Stimulated activated naive CD8-positive, alpha-beta T cell treated with anti-CD3 and anti-CD28 coated beads, Interleukin-15, Interleukin-2, amounts not matched to agents 100 ng/mL and 50 ng/mL, for 24 hours (primary cell): ENCODE data around the gene RABL2B.
A peak's percentile ranks its signal among the peaks of the same experiment; 100 is the strongest.
"Not testable (repeated sequence)": the region's sequence is repeated elsewhere in the genome, so short reads cannot be mapped to it uniquely, and the experiment has no call there.

Experiments
- H3K27ac Mint-ChIP-seq: one replicate; pipeline ENCODE4 v1.8.0; 2021; ENCODE audit warnings: mild to moderate bottlenecking, mixed read lengths
- H3K27me3 Mint-ChIP-seq: one replicate; pipeline ENCODE4 v1.8.0; 2021; ENCODE audit warnings: mixed read lengths
- H3K36me3 Mint-ChIP-seq: one replicate; pipeline ENCODE4 v1.8.0; 2021; ENCODE audit warnings: low read depth, mixed read lengths
- H3K4me1 Mint-ChIP-seq: one replicate; pipeline ENCODE4 v1.8.0; 2021; ENCODE audit warnings: low read depth, mixed read lengths
- H3K4me3 Mint-ChIP-seq: one replicate; pipeline ENCODE4 v1.8.0; 2021; ENCODE audit warnings: mild to moderate bottlenecking, mixed read lengths
- H3K9me3 Mint-ChIP-seq: one replicate; pipeline ENCODE4 v1.8.0; 2021; ENCODE audit warnings: mixed read lengths

RABL2B gene

DNA sequence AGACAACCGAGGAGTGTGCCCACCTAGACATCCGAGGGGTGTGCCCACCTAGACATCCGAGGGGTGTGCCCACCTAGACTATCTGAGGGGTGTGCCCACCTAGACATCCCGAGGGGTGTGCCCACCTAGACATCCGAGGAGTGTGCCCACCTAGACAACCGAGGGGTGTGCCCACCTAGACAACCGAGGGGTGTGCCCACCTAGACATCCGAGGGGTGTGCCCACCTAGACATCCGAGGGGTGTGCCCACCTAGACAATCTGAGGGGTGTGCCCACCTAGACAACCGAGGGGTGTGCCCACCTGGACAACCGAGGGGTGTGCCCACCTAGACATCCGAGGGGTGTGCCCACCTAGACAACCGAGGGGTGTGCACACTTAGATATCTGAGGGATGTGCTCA is 34.8 kb downstream of the RABL2B start:
- H3K4me1 Mint-ChIP-seq, H3K9me3 Mint-ChIP-seq, H3K36me3 Mint-ChIP-seq, H3K4me3 Mint-ChIP-seq, H3K27me3 Mint-ChIP-seq: not testable (repeated sequence)
- H3K27ac Mint-ChIP-seq, result peak overlapping the region; percentile 36

GRCh38 chr22:50747521-50747920 is 35.9 kb downstream of the RABL2B start:
- not testable (repeated sequence) for H3K36me3 Mint-ChIP-seq, H3K27me3 Mint-ChIP-seq, H3K9me3 Mint-ChIP-seq, H3K4me1 Mint-ChIP-seq, H3K27ac Mint-ChIP-seq, H3K4me3 Mint-ChIP-seq

- H3K9me3 Mint-ChIP-seq, H3K27ac Mint-ChIP-seq, H3K4me1 Mint-ChIP-seq, H3K4me3 Mint-ChIP-seq, H3K27me3 Mint-ChIP-seq, H3K36me3 Mint-ChIP-seq: not testable (repeated sequence)
Observed at GRCh38 chr22:50744424-50744823, 39.0 kb downstream of the RABL2B start.

DNA sequence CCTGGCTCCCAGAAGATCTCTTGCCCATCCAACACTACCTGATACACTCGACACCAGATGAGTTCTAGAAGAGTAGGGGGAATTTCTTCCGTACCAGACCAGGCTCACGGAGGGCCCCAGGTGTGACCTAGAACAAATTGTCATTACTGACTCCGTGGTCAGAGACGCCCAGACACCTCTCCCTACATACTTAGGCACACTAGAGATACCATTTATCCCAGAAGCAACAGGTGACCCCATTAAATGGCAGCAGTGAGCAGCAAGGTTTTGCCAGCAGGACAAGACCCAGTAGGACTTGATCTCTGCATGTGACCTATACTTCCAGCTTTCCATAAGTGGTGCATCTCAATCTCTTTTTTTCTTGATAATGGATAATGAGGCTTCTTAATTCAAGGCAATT is 42.7 kb downstream of the RABL2B start:
- not testable (repeated sequence) for H3K4me1 Mint-ChIP-seq, H3K27ac Mint-ChIP-seq, H3K36me3 Mint-ChIP-seq, H3K27me3 Mint-ChIP-seq, H3K4me3 Mint-ChIP-seq, H3K9me3 Mint-ChIP-seq

GRCh38 chr22:50739894-50740293 is 43.5 kb downstream of the RABL2B start:
- Mint-ChIP-seq H3K36me3 (no peaks in the 10 kb centered on the region), H3K27me3 (no peaks in the 10 kb centered on the region), H3K9me3 (no peaks in the 10 kb centered on the region), H3K4me3 (no peak overlapping the region), H3K4me1 (no peaks in the 10 kb centered on the region), H3K27ac (no peak overlapping the region)

DNA sequence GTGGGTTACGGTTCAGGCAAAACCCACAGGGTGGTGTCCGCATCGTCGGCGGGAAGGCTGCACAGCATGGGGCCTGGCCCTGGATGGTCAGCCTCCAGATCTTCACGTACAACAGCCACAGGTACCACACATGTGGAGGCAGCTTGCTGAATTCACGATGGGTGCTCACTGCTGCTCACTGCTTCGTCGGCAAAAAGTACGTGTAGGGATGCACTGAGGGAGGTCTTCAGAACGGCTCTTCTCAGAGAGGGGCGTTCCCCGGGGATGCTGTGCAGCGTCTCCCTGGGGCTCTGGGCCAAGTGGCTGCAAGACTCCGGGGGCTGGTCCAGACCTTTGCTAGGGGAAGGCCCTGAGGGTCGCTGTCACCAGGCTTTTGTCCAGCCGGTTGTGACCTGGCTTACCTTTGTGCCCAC is 44.2 kb downstream of the RABL2B start:
- Mint-ChIP-seq H3K27ac (no peak overlapping the region), H3K36me3 (no peaks in the 10 kb centered on the region), H3K9me3 (no peaks in the 10 kb centered on the region)

GRCh38 chr22:50738649-50739227 is 44.7 kb downstream of the RABL2B start:
- Mint-ChIP-seq H3K4me1 (no peaks in the 10 kb centered on the region), H3K27ac (no peak overlapping the region), H3K27me3 (no peaks in the 10 kb centered on the region), H3K9me3 (no peaks in the 10 kb centered on the region), H3K36me3 (no peaks in the 10 kb centered on the region), H3K4me3 (no peak overlapping the region)

More for the DNA sequence above, 44.2 kb downstream of the RABL2B start:
- no peaks in the 10 kb centered on the region for H3K27me3 Mint-ChIP-seq
- H3K4me1 Mint-ChIP-seq, result no peaks in the 10 kb centered on the region
- no peak overlapping the region for H3K4me3 Mint-ChIP-seq

DNA sequence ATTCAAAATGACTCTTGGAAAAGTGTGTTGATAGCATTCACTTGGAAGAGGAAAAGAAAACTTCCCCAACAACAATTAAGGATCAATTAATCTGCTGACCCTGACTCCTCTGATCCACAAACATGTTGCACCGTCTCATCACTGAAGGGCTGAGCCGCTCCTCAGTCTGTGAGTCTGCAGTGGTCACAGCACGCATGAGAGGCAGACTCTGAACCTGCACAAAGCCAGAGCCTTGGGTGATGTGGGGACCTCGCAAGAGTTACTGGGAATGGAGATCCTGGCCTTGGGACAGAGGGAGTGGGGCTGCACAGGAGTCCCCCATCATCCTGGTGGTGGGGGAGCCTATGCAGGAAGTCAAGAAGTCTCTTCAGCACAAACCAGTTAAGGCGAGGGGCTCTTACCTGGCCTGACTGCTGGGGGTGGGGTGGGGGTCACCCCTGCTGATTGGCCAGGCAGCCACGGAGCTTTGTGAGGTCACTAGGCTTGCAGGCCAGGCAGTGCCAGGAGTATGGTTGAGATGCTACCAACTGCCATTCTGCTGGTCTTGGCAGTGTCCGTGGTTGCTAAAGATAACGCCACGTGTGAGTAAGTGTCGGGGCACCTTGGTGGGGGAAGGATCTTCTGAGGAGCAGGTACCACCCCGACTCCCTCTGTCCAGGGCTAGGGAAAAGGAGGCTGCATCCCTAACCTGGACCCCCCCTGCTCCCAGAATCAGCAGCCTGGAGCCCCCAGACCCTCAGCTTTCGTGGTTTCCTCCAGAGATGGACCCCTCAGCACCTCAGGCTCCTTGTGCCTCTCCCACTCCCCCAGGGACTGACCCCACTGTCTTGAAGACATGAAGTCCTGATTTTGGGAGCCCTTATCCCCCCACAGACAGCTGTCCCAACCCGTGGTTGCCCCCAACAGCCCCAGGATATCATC is 45.4 kb downstream of the RABL2B start, which contains the start of gene ACR:
TSS of gene ACR (plus strand) at position 477 of the 921 bp plus-strand sequence. CDS start at position 509, 32 bp downstream.
- Mint-ChIP-seq H3K27me3 (no peaks in the 10 kb centered on the region), H3K27ac (no peak within 1 kb of the TSS), H3K4me1 (no peaks in the 10 kb centered on the region), H3K36me3 (no peaks in the 10 kb centered on the region), H3K9me3 (no peaks in the 10 kb centered on the region), H3K4me3 (no peak within 1 kb of the TSS)

- no peaks in the 10 kb centered on the region for H3K36me3 Mint-ChIP-seq
- H3K27me3 Mint-ChIP-seq, result no peaks in the 10 kb centered on the region
- H3K4me3 Mint-ChIP-seq, result no peak overlapping the region
- H3K9me3 Mint-ChIP-seq, result no peaks in the 10 kb centered on the region
- H3K27ac Mint-ChIP-seq, result no peak overlapping the region
- no peaks in the 10 kb centered on the region for H3K4me1 Mint-ChIP-seq
Observed at GRCh38 chr22:50735739-50736030, 47.8 kb downstream of the RABL2B start.

GRCh38 chr22:50734986-50735738 is 48.3 kb downstream of the RABL2B start:
- H3K27me3 Mint-ChIP-seq, result no peaks in the 10 kb centered on the region
- H3K9me3 Mint-ChIP-seq, result no peaks in the 10 kb centered on the region
- no peaks in the 10 kb centered on the region for H3K4me1 Mint-ChIP-seq
- H3K36me3 Mint-ChIP-seq, result no peaks in the 10 kb centered on the region
- no peak overlapping the region for H3K27ac Mint-ChIP-seq
- H3K4me3 Mint-ChIP-seq, result no peak overlapping the region

GRCh38 chr22:50734343-50734771 is 49.1 kb downstream of the RABL2B start:
- Mint-ChIP-seq H3K27me3 (no peaks in the 10 kb centered on the region), H3K36me3 (no peaks in the 10 kb centered on the region), H3K9me3 (no peaks in the 10 kb centered on the region), H3K4me1 (no peaks in the 10 kb centered on the region), H3K27ac (no peak overlapping the region), H3K4me3 (no peak overlapping the region)

DNA sequence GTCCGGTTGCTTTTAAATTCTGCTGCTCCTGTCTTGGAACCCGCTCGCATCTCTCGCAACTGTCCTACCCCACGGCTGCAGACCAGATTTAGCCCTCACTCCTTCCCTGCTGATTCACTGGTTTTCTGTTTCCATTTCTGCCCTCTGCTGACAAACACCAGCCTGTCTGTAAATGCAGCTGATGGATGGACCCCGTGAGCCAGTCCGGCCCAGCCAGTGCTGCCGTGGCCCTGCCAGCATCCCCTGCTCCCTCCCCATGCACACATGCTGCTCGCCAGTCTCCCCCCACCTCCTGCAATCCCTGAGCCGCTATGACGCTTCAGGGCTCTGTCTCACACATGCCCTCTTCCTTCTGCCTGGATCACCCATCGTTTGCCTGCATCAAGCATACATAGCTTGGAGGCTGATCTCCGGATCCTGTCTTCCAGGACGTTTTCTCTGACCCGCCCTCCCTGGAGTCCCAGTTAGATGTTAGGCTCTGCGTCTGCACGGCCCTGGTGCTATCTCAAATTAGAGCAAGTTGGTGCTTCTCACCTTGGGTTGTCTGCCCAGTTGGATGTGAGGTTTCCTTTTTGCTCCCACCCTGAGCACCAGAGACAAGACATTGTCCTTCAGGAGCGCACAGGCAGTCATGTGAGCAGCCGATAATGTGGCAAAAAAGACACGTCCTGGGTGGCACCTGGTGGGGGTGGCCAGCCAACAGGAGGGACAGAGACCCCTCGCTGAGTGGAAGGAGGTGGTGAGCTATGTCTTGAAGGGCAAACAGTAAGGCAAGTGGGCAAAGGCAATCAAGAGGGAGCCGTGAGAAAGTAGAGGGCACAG is 49.7 kb downstream of the RABL2B start:
- no peaks in the 10 kb centered on the region for H3K27me3 Mint-ChIP-seq
- no peak overlapping the region for H3K4me3 Mint-ChIP-seq
- no peaks in the 10 kb centered on the region for H3K9me3 Mint-ChIP-seq
- H3K4me1 Mint-ChIP-seq, result no peaks in the 10 kb centered on the region
- H3K27ac Mint-ChIP-seq, result no peak overlapping the region
- no peaks in the 10 kb centered on the region for H3K36me3 Mint-ChIP-seq

GRCh38 chr22:50732681-50733080 is 50.8 kb downstream of the RABL2B start:
- H3K4me1 Mint-ChIP-seq, result no peaks in the 10 kb centered on the region
- H3K9me3 Mint-ChIP-seq, result no peaks in the 10 kb centered on the region
- no peak overlapping the region for H3K27ac Mint-ChIP-seq
- no peaks in the 10 kb centered on the region for H3K27me3 Mint-ChIP-seq
- no peaks in the 10 kb centered on the region for H3K36me3 Mint-ChIP-seq
- H3K4me3 Mint-ChIP-seq, result no peak overlapping the region

DNA sequence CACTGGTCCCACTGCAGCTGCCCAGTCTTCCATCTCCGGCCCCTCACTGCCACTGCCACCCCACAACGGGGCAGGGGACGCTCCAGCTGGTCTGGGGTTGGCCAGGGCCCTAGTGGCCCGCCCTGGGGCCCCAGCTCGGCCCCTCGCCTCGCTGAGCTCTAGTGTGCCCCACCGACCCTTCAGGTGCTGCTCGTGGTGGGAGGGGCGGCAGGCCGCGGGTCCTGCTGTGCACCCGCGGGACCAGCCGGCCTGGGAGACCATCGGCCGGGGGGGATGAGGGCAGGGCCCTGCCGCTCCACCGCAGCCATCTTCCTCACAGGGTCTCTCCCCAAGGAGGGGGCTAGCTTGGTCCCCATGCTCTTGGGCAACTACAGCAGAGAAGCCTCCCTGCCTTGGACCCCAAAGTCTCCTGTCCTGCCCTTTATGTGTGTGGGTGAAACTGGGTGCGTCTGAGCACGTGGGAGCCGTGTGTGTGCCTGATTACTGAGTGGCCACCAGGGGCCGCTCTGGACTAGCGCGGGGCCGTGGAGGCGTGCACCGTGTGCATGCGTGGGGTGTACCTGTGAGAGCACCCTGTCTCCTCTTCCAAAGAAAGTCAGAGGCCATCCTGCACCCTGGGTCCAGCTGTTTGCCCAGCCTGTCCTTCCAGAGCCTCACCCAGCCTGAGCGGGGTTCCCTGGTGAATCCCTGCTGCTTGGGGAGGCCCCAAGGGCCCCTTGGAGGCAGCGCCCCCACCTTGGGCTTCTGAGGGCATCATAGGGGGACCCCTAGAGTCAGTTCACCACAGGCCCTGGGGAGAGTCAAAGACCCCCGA is 51.4 kb downstream of the RABL2B start:
- H3K27me3 Mint-ChIP-seq, result no peaks in the 10 kb centered on the region
- H3K9me3 Mint-ChIP-seq, result no peaks in the 10 kb centered on the region
- H3K4me1 Mint-ChIP-seq, result no peaks in the 10 kb centered on the region
- no peak overlapping the region for H3K4me3 Mint-ChIP-seq
- H3K27ac Mint-ChIP-seq, result peak overlapping the region; percentile 57
- no peaks in the 10 kb centered on the region for H3K36me3 Mint-ChIP-seq
